GM19397 (cell line): ENCODE results near the gene PPP1R9A.

Experiments
- ATAC-seq: cut with Tn5 transposase; IDR thresholded peaks from one replicate; pipeline ENCODE4 v1.9.1; 2021; ENCODE audit warnings: mild to moderate bottlenecking, moderate library complexity; ENCODE audit not compliant: unreplicated experiment

The PPP1R9A gene

DNA sequence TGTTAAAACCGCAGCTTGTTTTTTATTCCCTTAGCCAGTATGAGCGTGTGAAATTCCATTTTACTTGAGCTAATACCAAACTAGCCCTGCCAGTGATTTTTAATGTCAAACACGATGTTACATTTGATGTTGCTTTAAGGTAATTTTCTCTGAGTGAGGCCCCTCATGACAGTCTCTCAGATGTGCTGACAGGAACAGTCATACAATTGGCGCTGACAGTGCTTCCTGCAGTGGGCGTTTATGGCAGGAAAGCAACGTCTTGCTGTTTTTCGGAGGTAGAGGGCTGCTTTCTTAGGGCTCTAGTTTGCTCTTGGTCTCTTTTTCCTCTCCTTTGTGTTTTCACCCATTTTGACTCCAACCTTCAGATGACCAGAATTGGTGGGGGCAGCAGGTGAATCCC is 397.6 kb downstream of the PPP1R9A start:
- ATAC-seq = no peak

GRCh38 chr7:95309951-95310350 is 402.6 kb downstream of the PPP1R9A start:
- no peak for ATAC-seq

DNA sequence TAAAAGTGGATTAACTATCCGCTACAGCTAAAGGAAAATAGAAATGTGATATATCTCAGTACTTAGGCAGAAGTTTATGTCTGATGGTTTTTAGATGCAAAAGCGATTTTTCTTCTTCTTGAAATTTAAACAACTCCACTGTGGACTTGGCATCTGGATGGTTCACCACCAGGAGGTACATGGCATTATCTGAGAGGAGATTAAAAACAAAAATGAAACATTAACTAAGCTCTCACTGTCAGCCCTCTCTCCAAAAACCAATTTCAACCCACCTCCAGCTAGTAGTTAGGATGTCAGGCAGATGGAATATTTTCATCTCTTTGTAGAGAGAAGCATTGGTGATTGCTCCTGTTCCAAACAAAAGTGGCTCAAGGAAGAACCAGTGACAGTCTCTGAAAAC is 404.0 kb downstream of the PPP1R9A start:
- ATAC-seq = no peak

DNA sequence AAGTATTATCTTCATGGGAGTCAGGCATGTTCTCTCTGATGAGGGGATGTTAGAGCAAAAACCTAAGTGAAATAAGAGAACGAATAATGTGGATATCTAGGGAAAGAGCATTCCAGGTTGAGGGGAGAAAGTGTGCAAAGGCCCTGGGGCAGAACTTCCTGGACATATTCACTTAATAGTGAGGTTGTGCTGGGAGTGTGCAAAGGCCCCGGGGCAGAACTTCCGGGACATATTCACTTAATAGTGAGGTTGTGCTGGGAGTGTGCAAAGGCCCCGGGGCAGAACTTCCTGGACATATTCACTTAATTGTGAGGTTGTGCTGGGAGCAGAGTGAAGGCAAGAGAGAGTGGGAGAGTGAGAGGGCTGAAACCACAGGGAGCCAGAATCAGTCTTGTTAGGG is 405.2 kb downstream of the PPP1R9A start:
- no peak for ATAC-seq

- peak; percentile 70 for ATAC-seq
Observed at GRCh38 chr7:95316588-95316987, 409.2 kb downstream of the PPP1R9A start.

GRCh38 chr7:95317546-95317945 is 410.2 kb downstream of the PPP1R9A start:
- no peak for ATAC-seq

- no peak for ATAC-seq
Observed at GRCh38 chr7:95317966-95318365, 410.6 kb downstream of the PPP1R9A start.

GRCh38 chr7:95318501-95319100 is 411.2 kb downstream of the PPP1R9A start:
- no peak for ATAC-seq

GRCh38 chr7:95319570-95319969 is 412.2 kb downstream of the PPP1R9A start:
- no peak for ATAC-seq

DNA sequence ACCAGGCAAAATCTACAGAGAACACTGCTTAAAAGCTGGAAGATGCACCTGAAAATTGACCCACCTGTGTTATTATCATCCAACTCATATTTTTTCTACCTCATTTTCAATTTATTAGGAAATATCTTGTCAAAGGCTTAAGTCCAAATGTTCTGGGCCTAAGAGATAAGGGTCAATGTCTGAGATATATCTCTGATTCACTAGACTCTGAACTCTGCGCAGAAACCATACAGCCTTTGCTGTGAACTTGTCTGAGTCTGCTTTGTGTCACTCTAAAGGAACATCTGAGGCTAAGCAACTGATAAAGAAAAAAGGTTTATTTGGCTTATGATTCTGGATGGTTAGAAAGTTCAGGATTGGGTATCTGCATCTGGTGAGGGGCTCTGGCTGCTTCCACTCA is 413.3 kb downstream of the PPP1R9A start:
- ATAC-seq = no peak

DNA sequence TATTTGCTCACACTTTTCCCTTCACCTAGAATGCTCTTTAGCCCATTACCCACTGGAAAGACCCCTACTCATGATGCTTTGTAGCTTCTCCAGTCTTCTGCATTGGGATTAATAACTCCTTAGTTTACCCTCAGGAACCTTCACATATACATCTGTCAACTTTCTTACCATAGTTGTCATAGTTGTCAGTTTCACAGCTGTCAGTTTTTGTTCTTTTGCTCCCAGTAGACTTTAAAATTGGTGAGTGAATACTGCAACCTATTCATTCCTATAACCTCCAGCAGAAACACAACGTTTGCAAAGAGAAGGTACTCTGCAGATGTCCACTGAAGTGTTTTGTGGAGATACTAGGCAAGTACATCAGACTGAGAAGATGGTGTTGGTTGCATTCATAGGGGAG is 414.3 kb downstream of the PPP1R9A start:
- ATAC-seq = no peak

DNA sequence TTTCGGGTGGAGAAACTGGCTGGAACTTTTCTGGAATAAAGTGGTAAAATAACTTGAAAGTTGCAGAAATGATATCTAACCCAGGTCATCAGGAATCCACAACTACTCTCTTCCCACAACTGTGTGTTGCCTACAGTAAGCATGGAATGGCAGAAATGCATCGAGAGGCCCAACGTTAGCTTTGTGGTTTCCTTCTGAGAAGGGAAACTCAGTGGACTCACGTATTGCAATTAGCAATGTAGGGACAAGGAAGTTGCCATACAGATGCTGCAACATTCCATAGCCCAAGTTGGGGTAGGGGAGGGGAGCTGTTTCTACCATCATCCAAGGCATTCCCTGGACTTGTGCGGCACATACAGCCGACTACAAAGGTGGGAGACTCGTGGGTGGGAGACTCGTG is 415.0 kb downstream of the PPP1R9A start:
- no peak for ATAC-seq

GRCh38 chr7:95322854-95323253 is 415.5 kb downstream of the PPP1R9A start:
- no peak for ATAC-seq

- ATAC-seq = no peak
Observed at GRCh38 chr7:95323410-95324129, 416.2 kb downstream of the PPP1R9A start.

DNA sequence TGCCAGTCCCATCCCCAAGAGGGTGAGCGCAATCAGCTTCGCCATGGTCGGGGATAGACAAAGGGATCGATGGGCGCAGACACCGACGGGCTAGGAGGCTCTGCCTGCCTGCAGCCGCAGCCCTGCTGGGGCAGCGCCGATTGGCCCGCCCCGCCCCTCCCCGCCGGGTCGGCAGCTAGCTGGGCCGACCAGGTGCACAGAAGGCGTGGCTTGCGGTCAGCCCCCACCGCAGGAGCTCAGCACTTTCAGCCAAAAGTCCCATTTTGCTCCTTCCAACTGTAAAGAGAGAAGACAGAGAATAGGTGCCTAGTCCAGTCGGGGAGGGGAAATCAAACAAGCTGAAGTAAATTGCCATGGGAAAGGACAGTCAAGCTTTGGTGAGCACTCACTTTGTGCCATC is 417.0 kb downstream of the PPP1R9A start, which contains the start of gene PON1:
TSS of gene PON1 (minus strand) at position 102 of the 400 bp plus-strand sequence. CDS start at position 45, 57 bp downstream.
- ATAC-seq = peak; percentile 90

DNA sequence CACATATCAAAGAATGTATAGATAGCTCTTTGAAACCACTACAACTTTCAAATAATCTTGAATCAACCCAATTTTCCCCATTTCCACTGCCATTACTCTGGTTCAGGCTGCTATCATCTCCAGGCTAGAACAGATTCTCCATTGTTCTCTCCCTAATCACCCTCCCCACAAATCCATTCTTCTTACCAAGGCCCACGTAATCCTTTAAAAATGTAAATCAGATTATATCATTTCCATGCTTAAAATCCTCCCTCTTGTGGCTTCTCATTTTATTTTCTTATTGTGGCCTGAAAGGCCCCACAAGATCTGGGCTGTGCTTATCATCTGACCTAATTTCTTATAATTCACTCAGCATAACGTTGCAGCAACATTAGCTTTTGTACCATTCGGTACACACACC is 420.0 kb downstream of the PPP1R9A start:
- ATAC-seq = no peak

DNA sequence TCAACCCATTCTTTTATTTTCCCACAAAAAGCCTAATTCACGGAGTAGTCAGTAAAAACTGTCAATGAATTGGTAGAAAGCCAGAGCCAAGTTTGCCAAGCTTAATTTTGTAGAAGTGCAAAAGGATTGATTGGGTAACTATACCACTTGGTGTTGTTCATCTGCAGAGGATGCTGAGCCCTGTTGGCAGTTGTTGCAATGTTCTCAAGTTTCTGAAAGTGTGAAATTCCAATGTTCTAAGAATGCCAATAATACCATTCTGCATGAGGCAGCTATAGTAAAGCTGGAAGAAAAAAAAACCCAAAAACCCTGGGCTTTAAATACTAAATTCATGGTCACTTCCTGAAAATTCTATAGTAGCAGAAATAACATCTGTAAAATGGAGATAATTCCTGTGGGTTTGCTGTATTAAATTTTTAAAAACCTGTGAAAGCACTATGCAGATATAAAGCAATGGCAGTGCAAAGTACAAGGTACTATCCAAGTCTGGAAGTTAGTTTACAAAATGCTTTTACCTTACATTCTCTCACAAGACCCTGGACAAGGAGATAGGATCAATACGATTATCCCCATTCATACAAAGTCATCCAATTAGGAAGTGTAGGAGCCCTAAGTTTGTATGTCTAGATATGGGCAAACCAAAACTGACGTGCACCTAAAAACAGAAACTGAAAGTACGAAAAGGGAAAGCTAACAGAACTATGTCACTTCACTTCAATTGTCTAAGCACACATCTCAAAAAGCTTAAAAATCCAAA is 423.0 kb downstream of the PPP1R9A start:
- peak; percentile 96 for ATAC-seq

GRCh38 chr7:95330961-95331337 is 423.6 kb downstream of the PPP1R9A start:
- peak; percentile 35 for ATAC-seq

- ATAC-seq = no peak
Observed at GRCh38 chr7:95334447-95334846, 427.1 kb downstream of the PPP1R9A start.

GRCh38 chr7:95335093-95335492 is 427.7 kb downstream of the PPP1R9A start:
- ATAC-seq = no peak

DNA sequence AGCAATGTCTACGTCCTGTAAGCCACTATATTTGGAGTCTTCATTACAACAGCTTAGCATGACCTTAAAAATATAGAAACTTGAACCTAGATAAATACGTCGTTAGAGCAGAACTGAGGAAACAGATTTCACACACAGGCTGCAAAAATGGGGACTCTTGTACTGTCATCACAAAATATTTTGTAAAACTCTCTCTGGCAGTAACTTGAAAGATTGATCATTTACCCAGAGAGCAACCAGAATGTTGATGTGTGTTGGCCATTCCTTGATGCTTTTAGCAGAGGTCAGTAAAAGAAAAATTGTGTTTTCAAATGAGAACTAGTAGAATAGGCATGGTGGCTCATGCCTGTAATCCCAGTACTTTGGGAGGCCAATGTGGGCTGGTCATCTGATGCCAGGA is 431.4 kb downstream of the PPP1R9A start:
- no peak for ATAC-seq

- ATAC-seq = no peak
Observed at GRCh38 chr7:95340491-95340890, 433.1 kb downstream of the PPP1R9A start.
